Liver (tissue), 3 donors: Measurements from ENCODE around the gene HBA1.

Experiments used
- FOXA1 ChIP-seq: IDR thresholded peaks from 2 replicates; pipeline ENCODE4 v1.6.1; 2016; ENCODE audit warnings: antibody characterized with exemption
- GABPA ChIP-seq, 2 donors: IDR thresholded peaks in 1 of 2; conservative IDR thresholded peaks in 1 of 2; 2 replicates each; pipeline ENCODE4 v1.6.1; 2016; ENCODE audit warnings: antibody characterized with exemption in 2 of 2, mild to moderate bottlenecking in 1 of 2, moderate library complexity in 1 of 2
- JUND ChIP-seq, 2 donors: IDR thresholded peaks; 2 replicates each; pipeline ENCODE4 v1.6.1; 2016; ENCODE audit warnings: antibody characterized with exemption in 2 of 2
- MAX ChIP-seq: IDR thresholded peaks from 2 replicates; pipeline ENCODE4 v1.6.1; 2016; ENCODE audit warnings: antibody characterized with exemption
- RAD21 ChIP-seq, 2 donors: IDR thresholded peaks; 2 replicates each; pipeline ENCODE4 v1.6.1; 2016; ENCODE audit warnings: antibody characterized with exemption in 2 of 2, mild to moderate bottlenecking in 2 of 2
- RXRA ChIP-seq, 2 donors: IDR thresholded peaks; 2 replicates each; pipeline ENCODE4 v1.6.1; 2017 to 2018; ENCODE audit warnings: antibody characterized with exemption in 2 of 2, mild to moderate bottlenecking in 1 of 2
- SP1 ChIP-seq: IDR thresholded peaks from 2 replicates; pipeline ENCODE4 v1.6.1; 2018; ENCODE audit warnings: antibody characterized with exemption, mild to moderate bottlenecking
- YY1 ChIP-seq: IDR thresholded peaks from 2 replicates; pipeline ENCODE4 v1.6.1; 2016; ENCODE audit warnings: antibody characterized with exemption, mild to moderate bottlenecking
- ZBTB33 ChIP-seq: IDR thresholded peaks from 2 replicates; pipeline ENCODE4 v1.6.1; 2016; ENCODE audit warnings: antibody characterized with exemption
- TF ChIP-seq, protein P1 (sequence below): fragments of 150-350 bp; IDR thresholded peaks from 2 replicates; pipeline ENCODE4 v1.5.1; 2017; ENCODE audit warnings: improper control_type of control experiment, low read depth, low read length; ENCODE audit not compliant: missing input control
- TF ChIP-seq, protein P2 (sequence below): IDR thresholded peaks from 2 replicates; pipeline ENCODE4 v1.6.1; 2016; ENCODE audit warnings: antibody characterized with exemption, mild to moderate bottlenecking
- TF ChIP-seq, protein P3 (sequence below): IDR thresholded peaks from 2 replicates; pipeline ENCODE4 v1.6.1; 2016; ENCODE audit warnings: antibody characterized with exemption
- donor health status: healthy.
- donor health status: healthy.

DNA sequence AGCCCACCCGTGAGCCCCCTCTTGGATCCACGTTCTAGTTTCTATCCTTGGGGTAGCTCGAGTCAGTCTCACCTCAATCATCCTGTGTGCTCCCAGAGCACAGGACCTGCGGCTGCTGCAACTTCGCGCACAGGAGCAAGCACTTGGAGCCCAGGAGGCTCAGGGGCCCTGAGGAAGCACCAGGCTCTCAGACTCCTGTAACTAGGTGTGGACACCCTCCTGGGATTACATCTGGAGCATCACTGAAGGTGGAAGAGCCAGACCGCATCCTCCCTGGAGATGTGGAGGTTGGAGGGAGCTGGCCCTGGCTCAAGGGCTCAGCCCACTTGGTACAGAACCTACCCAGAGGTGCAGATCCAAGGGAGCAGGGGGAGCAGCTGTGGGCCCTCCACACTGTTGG lies 6.5 kb downstream of the HBA1 start:
- TF ChIP-seq, protein P1, sequence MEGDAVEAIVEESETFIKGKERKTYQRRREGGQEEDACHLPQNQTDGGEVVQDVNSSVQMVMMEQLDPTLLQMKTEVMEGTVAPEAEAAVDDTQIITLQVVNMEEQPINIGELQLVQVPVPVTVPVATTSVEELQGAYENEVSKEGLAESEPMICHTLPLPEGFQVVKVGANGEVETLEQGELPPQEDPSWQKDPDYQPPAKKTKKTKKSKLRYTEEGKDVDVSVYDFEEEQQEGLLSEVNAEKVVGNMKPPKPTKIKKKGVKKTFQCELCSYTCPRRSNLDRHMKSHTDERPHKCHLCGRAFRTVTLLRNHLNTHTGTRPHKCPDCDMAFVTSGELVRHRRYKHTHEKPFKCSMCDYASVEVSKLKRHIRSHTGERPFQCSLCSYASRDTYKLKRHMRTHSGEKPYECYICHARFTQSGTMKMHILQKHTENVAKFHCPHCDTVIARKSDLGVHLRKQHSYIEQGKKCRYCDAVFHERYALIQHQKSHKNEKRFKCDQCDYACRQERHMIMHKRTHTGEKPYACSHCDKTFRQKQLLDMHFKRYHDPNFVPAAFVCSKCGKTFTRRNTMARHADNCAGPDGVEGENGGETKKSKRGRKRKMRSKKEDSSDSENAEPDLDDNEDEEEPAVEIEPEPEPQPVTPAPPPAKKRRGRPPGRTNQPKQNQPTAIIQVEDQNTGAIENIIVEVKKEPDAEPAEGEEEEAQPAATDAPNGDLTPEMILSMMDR, result no peak
- TF ChIP-seq MAX (no peak), RAD21 (IDR thresholded peaks at IDR 0.05) (no peak), JUND (IDR thresholded peaks at IDR 0.05) (no peak), YY1 (no peak), FOXA1 (no peak), ZBTB33 (no peak), RXRA (IDR thresholded peaks at IDR 0.05) (no peak), GABPA (IDR thresholded peaks at IDR 0.05 in 1 of 2, conservative IDR thresholded peaks at IDR 0.05 in 1 of 2) (no peak), SP1 (no peak)
- TF ChIP-seq, protein P2, sequence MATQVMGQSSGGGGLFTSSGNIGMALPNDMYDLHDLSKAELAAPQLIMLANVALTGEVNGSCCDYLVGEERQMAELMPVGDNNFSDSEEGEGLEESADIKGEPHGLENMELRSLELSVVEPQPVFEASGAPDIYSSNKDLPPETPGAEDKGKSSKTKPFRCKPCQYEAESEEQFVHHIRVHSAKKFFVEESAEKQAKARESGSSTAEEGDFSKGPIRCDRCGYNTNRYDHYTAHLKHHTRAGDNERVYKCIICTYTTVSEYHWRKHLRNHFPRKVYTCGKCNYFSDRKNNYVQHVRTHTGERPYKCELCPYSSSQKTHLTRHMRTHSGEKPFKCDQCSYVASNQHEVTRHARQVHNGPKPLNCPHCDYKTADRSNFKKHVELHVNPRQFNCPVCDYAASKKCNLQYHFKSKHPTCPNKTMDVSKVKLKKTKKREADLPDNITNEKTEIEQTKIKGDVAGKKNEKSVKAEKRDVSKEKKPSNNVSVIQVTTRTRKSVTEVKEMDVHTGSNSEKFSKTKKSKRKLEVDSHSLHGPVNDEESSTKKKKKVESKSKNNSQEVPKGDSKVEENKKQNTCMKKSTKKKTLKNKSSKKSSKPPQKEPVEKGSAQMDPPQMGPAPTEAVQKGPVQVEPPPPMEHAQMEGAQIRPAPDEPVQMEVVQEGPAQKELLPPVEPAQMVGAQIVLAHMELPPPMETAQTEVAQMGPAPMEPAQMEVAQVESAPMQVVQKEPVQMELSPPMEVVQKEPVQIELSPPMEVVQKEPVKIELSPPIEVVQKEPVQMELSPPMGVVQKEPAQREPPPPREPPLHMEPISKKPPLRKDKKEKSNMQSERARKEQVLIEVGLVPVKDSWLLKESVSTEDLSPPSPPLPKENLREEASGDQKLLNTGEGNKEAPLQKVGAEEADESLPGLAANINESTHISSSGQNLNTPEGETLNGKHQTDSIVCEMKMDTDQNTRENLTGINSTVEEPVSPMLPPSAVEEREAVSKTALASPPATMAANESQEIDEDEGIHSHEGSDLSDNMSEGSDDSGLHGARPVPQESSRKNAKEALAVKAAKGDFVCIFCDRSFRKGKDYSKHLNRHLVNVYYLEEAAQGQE, result no peak
- TF ChIP-seq, protein P3, sequence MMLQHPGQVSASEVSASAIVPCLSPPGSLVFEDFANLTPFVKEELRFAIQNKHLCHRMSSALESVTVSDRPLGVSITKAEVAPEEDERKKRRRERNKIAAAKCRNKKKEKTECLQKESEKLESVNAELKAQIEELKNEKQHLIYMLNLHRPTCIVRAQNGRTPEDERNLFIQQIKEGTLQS, result no peak
